K562 (cell line): ENCODE data around the gene PBRM1. TPM values are rescaled to one million over a fixed set of nuclear protein-coding genes. Genes with fewer than 3 reads are reported as not detected.
A peak's percentile ranks its signal among the peaks of the same experiment; 100 is the strongest.

Experiments used
- ATAC-seq: fragments of 200-7000 bp; cut with Tn5 transposase; 3 replicates; pipeline ENCODE4 v1.9.1; 2020; ENCODE audit warnings: moderate library complexity
- BruUV-seq: library from RNA; stranded (reverse); fragments of 400-500 nt; replicated peaks from 2 replicates; lab custom pipeline; 2021; lab: Mats Ljungman, UMichigan
- CTCF ChIA-PET: fragments of 300-600 bp; formaldehyde crosslinking; extraction: SDS; loops from one replicate; lab custom pipeline; 2021; ENCODE audit warnings: low intra/inter-chr PET ratio; lab: Yijun Ruan, JAX
- POLR2A ChIA-PET: fragments of 300-600, 350-650 bp; sonication (Branson Sonifier 250); formaldehyde crosslinking; extraction: SDS; loops from one replicate; lab custom pipeline; 2021; ENCODE audit warnings: antibody characterized with exemption, inconsistent platforms; lab: Yijun Ruan, JAX
- DNase-seq, 4 experiments: peaks; one replicate each; pipeline versions ENCODE4 v3.0.0 to v3.0.0-alpha.2; 2011 to 2018; ENCODE audit warnings: low spot score in 3 of 4, mixed read lengths in 3 of 4; ENCODE audit errors: extremely low read depth in 1 of 4
- FAIRE-seq: peaks from 2 replicates; lab custom pipeline; 2011; peaks lifted over from hg19 to GRCh38; lab: Jason Lieb, UNC
- H2AFZ ChIP-seq: 2 replicates; pipeline ENCODE4 v1.6.0; 2011; ENCODE audit warnings: low read depth, low read length, control low read depth, inconsistent platforms
- H3K27ac ChIP-seq: fragments of 200-600 bp; 3 replicates; pipeline ENCODE4 v1.8.0; 2011; ENCODE audit warnings: low read depth, mild to moderate bottlenecking, control low read depth, inconsistent platforms, low read length, moderate library complexity, mixed read lengths; ENCODE audit errors: extremely low read depth
- H3K27me3 ChIP-seq, 2 experiments: fragments of 300-600 bp in 1 of 2; 2 replicates in 1 of 2; 3 replicates in 1 of 2; pipeline versions ENCODE4 v1.6.0 to v1.8.0; 2011; ENCODE audit warnings: inconsistent platforms in 2 of 2, low read length in 2 of 2, mild to moderate bottlenecking in 1 of 2, mixed read lengths in 1 of 2, moderate library complexity in 1 of 2; ENCODE audit not compliant: control insufficient read depth in 2 of 2, insufficient read depth in 2 of 2
- H3K36me3 ChIP-seq: fragments of 300-600 bp; 3 replicates; pipeline ENCODE4 v1.8.0; 2011; ENCODE audit warnings: mild to moderate bottlenecking, low read length, inconsistent platforms; ENCODE audit not compliant: control insufficient read depth, insufficient read depth
- H3K4me1 ChIP-seq, 2 experiments: fragments of 200-600 bp in 1 of 2; replicated peaks in 1 of 2; 2 replicates in 1 of 2; 3 replicates in 1 of 2; pipeline versions ENCODE4 v1.5.1 to v1.8.0; 2011; ENCODE audit warnings: inconsistent platforms in 2 of 2, low read length in 2 of 2, mild to moderate bottlenecking in 1 of 2, mixed read lengths in 1 of 2, moderate library complexity in 1 of 2; ENCODE audit not compliant: control insufficient read depth in 2 of 2, insufficient read depth in 2 of 2
- H3K4me2 ChIP-seq: 2 replicates; pipeline ENCODE4 v1.6.1; 2011; ENCODE audit warnings: low read length, control low read depth, inconsistent platforms, mixed read lengths; ENCODE audit not compliant: insufficient read depth
- H3K4me3 ChIP-seq: fragments of 200-600 bp; sonication (generic), shearing (Covaris generic); 2 replicates; pipeline ENCODE4 v1.5.1; 2016; ENCODE audit warnings: control low read depth, inconsistent platforms
- H3K79me2 ChIP-seq: fragments of 200-600 bp; 3 replicates; pipeline ENCODE4 v1.8.0; 2011; ENCODE audit warnings: low read length, inconsistent platforms; ENCODE audit not compliant: control insufficient read depth, insufficient read depth
- H3K9ac ChIP-seq, 2 experiments: 2 replicates each; pipeline versions ENCODE4 v1.6.0 to v1.6.1; 2011; ENCODE audit warnings: low read depth in 2 of 2, low read length in 2 of 2, control low read depth in 1 of 2, inconsistent platforms in 1 of 2, mild to moderate bottlenecking in 1 of 2, mixed read lengths in 1 of 2; ENCODE audit not compliant: insufficient read depth in 1 of 2
- H3K9me1 ChIP-seq: one replicate; pipeline ENCODE4 v1.6.0; 2011; ENCODE audit warnings: inconsistent platforms, mild to moderate bottlenecking, low read length, moderate library complexity; ENCODE audit not compliant: control insufficient read depth, insufficient read depth
- H3K9me3 ChIP-seq: replicated peaks from 2 replicates; pipeline ENCODE4 v1.5.1; 2011; ENCODE audit warnings: low read depth, low read length, inconsistent platforms; ENCODE audit not compliant: control insufficient read depth, insufficient read depth
- H4K20me1 ChIP-seq: replicated peaks from 2 replicates; pipeline ENCODE4 v1.6.1; 2011; ENCODE audit warnings: low read length, inconsistent platforms, mixed read lengths; ENCODE audit not compliant: control insufficient read depth, insufficient read depth
- FIP1L1 ChIP-seq: fragments of 200-400 bp; formaldehyde crosslinking; IDR thresholded peaks from 2 replicates; pipeline ENCODE4 v1.6.1; 2018; ENCODE audit warnings: mild to moderate bottlenecking, low read depth, low read length; ENCODE audit not compliant: poor library complexity, severe bottlenecking
- FOSL1 ChIP-seq: fragments of 200-800 bp; sonication (Bioruptor generic); conservative IDR thresholded peaks from 2 replicates; pipeline ENCODE4 v1.6.1; 2016; ENCODE audit warnings: missing genetic modification characterization, missing compliant biosample characterization
- GABPB1 ChIP-seq: sonication (generic); formaldehyde crosslinking; IDR thresholded peaks from 2 replicates; pipeline ENCODE4 v1.8.0; 2022; ENCODE audit warnings: mild to moderate bottlenecking, missing genetic modification reagents
- HDAC2 ChIP-seq: fragments of 450-650 bp; IDR thresholded peaks from 2 replicates; pipeline ENCODE4 v1.6.1; 2016; ENCODE audit warnings: mild to moderate bottlenecking
- HNRNPH1 ChIP-seq: fragments of 200-400 bp; formaldehyde crosslinking; optimal IDR thresholded peaks from 2 replicates; pipeline ENCODE3; 2017; ENCODE audit warnings: low read depth, mild to moderate bottlenecking, low read length, moderate library complexity
- JUND ChIP-seq, 2 experiments: IDR thresholded peaks; 2 replicates in 1 of 2; 3 replicates in 1 of 2; pipeline ENCODE4 v1.6.1; 2011; ENCODE audit warnings: borderline replicate concordance in 2 of 2, low read depth in 2 of 2, low read length in 2 of 2, improper control_type of control experiment in 1 of 2, missing biosample characterization in 1 of 2, missing genetic modification characterization in 1 of 2, missing genetic modification reagents in 1 of 2
- KDM1A ChIP-seq, 2 experiments: fragments of 450-650 bp; IDR thresholded peaks; 2 replicates each; pipeline ENCODE4 v1.6.1; 2016; ENCODE audit warnings: mild to moderate bottlenecking in 2 of 2
- PTTG1 ChIP-seq: fragments of 450-650 bp; IDR thresholded peaks from 2 replicates; pipeline ENCODE4 v1.6.1; 2016; ENCODE audit warnings: low read depth, mild to moderate bottlenecking, missing genetic modification characterization, missing compliant biosample characterization
- SRSF9 ChIP-seq: fragments of 200-400 bp; formaldehyde crosslinking; IDR thresholded peaks from 2 replicates; pipeline ENCODE4 v1.6.1; 2017; ENCODE audit warnings: low read depth, low read length, borderline replicate concordance
- THRA ChIP-seq: fragments of 450-650 bp; IDR thresholded peaks from 2 replicates; pipeline ENCODE4 v1.6.1; 2017; ENCODE audit warnings: mild to moderate bottlenecking, moderate library complexity
- ZNF584 ChIP-seq: fragments of 200-800 bp; sonication (Bioruptor generic); IDR thresholded peaks from 2 replicates; pipeline ENCODE4 v1.6.1; 2016; ENCODE audit warnings: low read depth, mild to moderate bottlenecking, missing genetic modification characterization, missing compliant biosample characterization
- WGBS: fragments of 100-300 bp; shearing (Covaris generic); methylation state at CpG from one replicate; pipeline ENCODE4 v1.1.6; 2016; ENCODE audit warnings: low coverage, mixed read lengths; ENCODE audit not compliant: insufficient coverage; ENCODE audit errors: missing lambda C conversion rate; 5-methylcytosine and 5-hydroxymethylcytosine counted together
- in situ Hi-C: fragments of 300-500 bp; cut with MboI; formaldehyde crosslinking; loops from 4 replicates; pipeline ENCODE4 v1.15.0; 2018; ENCODE audit warnings: inconsistent platforms, mixed read lengths
- intact Hi-C: fragments of 100-400 bp; cut with micrococcal nuclease; formaldehyde crosslinking; loops from 2 replicates; pipeline ENCODE4 v1.14.2; 2022
- polyA plus RNA-seq, 8 experiments: library from polyadenylated mRNA; depleted of rRNA in 4 of 8; stranded (reverse) in 5 of 8; unstranded in 3 of 8; fragments of >200 nt; fragmentation: Nextera tagmentation in 2 of 8; fragmentation: Illumina TruSeq in 1 of 8; extraction: Ambion mirVana in 2 of 8; extraction: Trizol in 1 of 8; gene quantifications; 2 replicates each; pipeline versions ENCODE4 v1.2.1 to v1.2.3, GENCODE V29; 2011 to 2014; ENCODE audit warnings: inconsistent platforms in 1 of 8, missing spikeins in 1 of 8
- total RNA-seq, 7 experiments: library from RNA; depleted of rRNA in 6 of 7; stranded (reverse); fragments of >200 nt in 6 of 7; fragmentation: Illumina TruSeq in 2 of 7; extraction: Trizol in 2 of 7; gene quantifications; 2 replicates each; pipeline versions ENCODE4 v1.2.1 to v1.2.3, GENCODE V29; 2011 to 2021; ENCODE audit warnings: low replicate concordance in 1 of 7
- TF ChIP-seq, protein P1 (sequence below): fragments of 250-450 bp; sonication (Bioruptor Pico); IDR thresholded peaks from 2 replicates; pipeline ENCODE4 v1.5.0; 2021; ENCODE audit warnings: mild to moderate bottlenecking, moderate library complexity
- TF ChIP-seq, protein P2 (sequence below), 3 experiments: IDR thresholded peaks in 2 of 3; conservative IDR thresholded peaks in 1 of 3; 2 replicates each; pipeline ENCODE4 v1.5.1; 2011 to 2012; ENCODE audit warnings: low read length in 3 of 3, mild to moderate bottlenecking in 3 of 3, control low read depth in 2 of 3, improper control_type of control experiment in 1 of 3, inconsistent platforms in 1 of 3, low read depth in 1 of 3, mixed read lengths in 1 of 3, moderate library complexity in 1 of 3; ENCODE audit not compliant: insufficient read depth in 2 of 3

The PBRM1 gene
- total and polyA plus RNA-seq, 9 of the 15 experiments (the other 6 are each of a cell fraction or from before 2014, with no cell fraction given), result 3.9 to 31.8 (median 19.0) TPM

DNA sequence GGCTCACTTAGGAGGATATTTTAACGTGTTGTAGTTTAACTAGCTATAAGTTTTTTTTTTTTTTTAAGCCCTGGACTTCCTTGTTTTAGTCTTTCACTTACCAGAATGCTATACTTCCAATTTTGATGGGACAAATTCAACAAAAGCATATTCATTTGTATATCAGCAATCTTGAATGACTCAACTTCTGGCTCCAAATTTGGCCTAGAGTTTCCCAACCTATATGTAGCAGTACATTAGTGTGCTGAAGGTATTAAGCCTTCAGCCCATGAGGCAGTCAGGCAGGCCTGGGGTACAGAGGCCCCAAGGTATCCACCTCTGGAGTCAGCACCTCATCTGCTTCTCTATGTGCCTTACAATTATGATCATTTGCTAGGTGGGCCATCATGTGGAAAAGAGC is 5.9 kb downstream of the PBRM1 start:
- Histone ChIP-seq H3K9me3 (no peaks in the 10 kb centered on the region), H2AFZ (no peak overlapping the region), H3K36me3 (peaks cover 50% of the 10 kb centered on the region; the same call in 2 of the 3 replicates), H3K27me3 (no peaks in the 10 kb centered on the region), H3K79me2 (peaks cover 40% of the 10 kb centered on the region), H4K20me1 (no peaks in the 10 kb centered on the region), H3K4me3 (no peak overlapping the region), H3K9ac (no peak overlapping the region), H3K4me2 (no peak overlapping the region), H3K27ac (no peak overlapping the region), H3K4me1 (peaks cover 0 to 27% of the 10 kb centered on the region in 2 experiments; a peak in 2 of 5 replicates), H3K9me1 (no peaks in the 10 kb centered on the region)
- POLR2A ChIA-PET, result interaction anchor here (0.6 to 0.9 kb wide), 2 partner anchors 17 to 189 kb away, joined by 3 to 4 read pairs; no protein-coding TSS in a partner anchor
- TF ChIP-seq ZNF584, result no peak
- TF ChIP-seq FOSL1, result peak; percentile 70
- TF ChIP-seq KDM1A (IDR thresholded peaks at IDR 0.05), result no peak
- TF ChIP-seq, protein P1, sequence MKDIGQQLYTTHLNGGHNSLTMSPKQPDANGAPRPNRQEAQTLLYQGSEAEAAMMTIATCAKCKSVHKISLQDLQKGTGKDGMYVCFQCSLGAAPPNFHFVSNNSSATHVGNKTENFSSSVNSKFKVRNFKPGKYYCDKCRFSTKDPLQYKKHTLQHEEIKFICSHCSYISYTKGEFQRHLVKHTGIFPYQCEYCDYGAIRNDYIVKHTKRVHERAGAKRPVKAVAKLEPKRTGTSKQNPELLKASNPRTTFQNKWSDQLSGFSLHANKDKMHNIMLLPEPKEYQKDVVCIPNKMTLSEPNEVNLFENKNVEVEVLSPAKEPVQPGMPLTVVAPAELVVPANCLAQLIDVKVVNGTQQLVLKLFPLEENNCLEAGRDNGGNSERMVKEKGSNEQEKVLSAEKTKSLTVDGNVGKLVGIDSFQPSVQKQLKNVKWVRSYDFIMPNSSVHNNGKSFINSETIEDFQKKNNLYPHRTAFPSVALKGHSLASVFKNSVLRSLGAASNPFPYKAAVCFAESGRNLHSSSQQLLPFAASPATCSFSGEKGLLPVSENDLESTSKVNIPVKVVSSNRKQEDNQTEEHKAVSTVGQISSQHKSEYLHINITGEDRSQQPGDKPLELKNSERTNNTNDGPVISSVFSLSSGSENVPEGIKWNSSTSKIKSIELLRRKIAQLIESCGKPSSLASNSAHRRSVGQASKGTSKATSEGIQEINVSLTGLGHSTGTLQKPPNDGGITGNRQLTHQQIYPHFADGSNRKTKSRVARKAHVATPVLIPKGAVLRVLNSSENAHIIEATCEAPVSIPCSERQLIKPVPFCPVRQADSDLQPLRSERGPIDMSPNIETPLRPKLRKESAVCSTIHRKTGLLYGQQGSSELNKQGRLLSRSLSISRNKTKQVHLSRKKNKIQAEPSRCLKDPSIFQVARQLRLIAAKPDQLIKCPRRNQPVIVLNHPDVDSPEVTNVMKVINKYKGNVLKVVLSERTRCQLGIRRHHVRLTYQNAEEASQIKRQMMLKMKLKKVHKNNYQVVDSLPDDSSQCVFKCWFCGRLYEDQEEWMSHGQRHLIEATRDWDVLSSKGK (CRISPR knock-in tag), result no peak
- no peak for TF ChIP-seq PTTG1 (tag)
- TF ChIP-seq HNRNPH1, result no peak
- no peak for TF ChIP-seq THRA
- 0 out of 2 replicates have a peak, but pooled peaks have one; percentile 4 for TF ChIP-seq JUND (IDR thresholded peaks at IDR 0.05; ENCODE audit: borderline replicate concordance, low read depth, low read length)
- TF ChIP-seq JUND (tag; IDR thresholded peaks at IDR 0.05; ENCODE audit: borderline replicate concordance, low read depth, low read length), result no peak
- no peak for TF ChIP-seq FIP1L1
- no peak for TF ChIP-seq SRSF9
- TF ChIP-seq HDAC2, result no peak
- TF ChIP-seq, protein P2, sequence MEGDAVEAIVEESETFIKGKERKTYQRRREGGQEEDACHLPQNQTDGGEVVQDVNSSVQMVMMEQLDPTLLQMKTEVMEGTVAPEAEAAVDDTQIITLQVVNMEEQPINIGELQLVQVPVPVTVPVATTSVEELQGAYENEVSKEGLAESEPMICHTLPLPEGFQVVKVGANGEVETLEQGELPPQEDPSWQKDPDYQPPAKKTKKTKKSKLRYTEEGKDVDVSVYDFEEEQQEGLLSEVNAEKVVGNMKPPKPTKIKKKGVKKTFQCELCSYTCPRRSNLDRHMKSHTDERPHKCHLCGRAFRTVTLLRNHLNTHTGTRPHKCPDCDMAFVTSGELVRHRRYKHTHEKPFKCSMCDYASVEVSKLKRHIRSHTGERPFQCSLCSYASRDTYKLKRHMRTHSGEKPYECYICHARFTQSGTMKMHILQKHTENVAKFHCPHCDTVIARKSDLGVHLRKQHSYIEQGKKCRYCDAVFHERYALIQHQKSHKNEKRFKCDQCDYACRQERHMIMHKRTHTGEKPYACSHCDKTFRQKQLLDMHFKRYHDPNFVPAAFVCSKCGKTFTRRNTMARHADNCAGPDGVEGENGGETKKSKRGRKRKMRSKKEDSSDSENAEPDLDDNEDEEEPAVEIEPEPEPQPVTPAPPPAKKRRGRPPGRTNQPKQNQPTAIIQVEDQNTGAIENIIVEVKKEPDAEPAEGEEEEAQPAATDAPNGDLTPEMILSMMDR (IDR thresholded peaks at IDR 0.05 in 2 of 3, conservative IDR thresholded peaks at IDR 0.05 in 1 of 3; ENCODE audit: insufficient read depth in 2 of 3, low read depth in 1 of 3, low read length in 3 of 3), result no peak
- TF ChIP-seq GABPB1 (CRISPR knock-in tag), result no peak
- ATAC-seq, result no peak
- no peak for FAIRE-seq
- intact Hi-C loops, result loop anchor here (5.0 to 10.0 kb wide), 2 partner anchors 198 to 225 kb away; partner anchors contain the start of genes NISCH and TNNC1
- CTCF ChIA-PET, result no interaction called here
- BruUV-seq, result no TSS peak
- DNase-seq, result no peak
- in situ Hi-C loops, result no loop called here
- WGBS, result 33% methylated on average over 1 of the region's 1 CpG
